Measurements from ENCODE around the gene NR2C1. TPM values are rescaled to one million over a fixed set of nuclear protein-coding genes. Genes with fewer than 3 reads are reported as not detected.
"Not testable (repeated sequence)": the region's sequence is repeated elsewhere in the genome, so short reads cannot be mapped to it uniquely, and the experiment has no call there.

Gene NR2C1
- total and polyA plus RNA-seq, 2 of the 8 experiments (the other 6 are each of a cell fraction or from before 2014, with no cell fraction given), result 22.8 to 48.3 TPM

- TF ChIP-seq BRCA1 (IDR thresholded peaks at IDR 0.05; ENCODE audit: low read depth, low read length), result no peak
- TF ChIP-seq GTF2F1 (IDR thresholded peaks at IDR 0.05; ENCODE audit: borderline replicate concordance, low read depth, low read length), result no peak
- TF ChIP-seq POLR2AphosphoS5 (IDR thresholded peaks at IDR 0.05; ENCODE audit: low read depth, low read length), result no peak
- no peak for TF ChIP-seq USF2 (IDR thresholded peaks at IDR 0.05; ENCODE audit: low read length)
Observed at GRCh38 chr12:94987076-94987669, 86.2 kb downstream of the NR2C1 start (continued).

GRCh38 chr12:94985099-94985498 lies 88.3 kb downstream of the NR2C1 start:
- H3K79me2 ChIP-seq (ENCODE audit: control insufficient read depth in 1 of 2, insufficient read depth in 2 of 2, low read length in 2 of 2); H2BK20ac ChIP-seq (ENCODE audit: low read length); H3K4ac ChIP-seq (replicated peaks; ENCODE audit: insufficient read length, low read depth, low read length); H4K20me1 ChIP-seq (replicated peaks in 1 of 2; ENCODE audit: control insufficient read depth in 1 of 2, insufficient read depth in 2 of 2, low read length in 2 of 2); H2BK12ac ChIP-seq (ENCODE audit: low read depth, low read length); H2AFZ ChIP-seq (ENCODE audit: low read length); H4K5ac ChIP-seq (ENCODE audit: insufficient read length, low read depth, low read length); H3K4me1 ChIP-seq (replicated peaks in 1 of 4; ENCODE audit: control insufficient read depth in 3 of 4, insufficient read depth in 4 of 4, low read length in 3 of 4); H3K18ac ChIP-seq (ENCODE audit: extremely low read depth, low read length); H3K79me1 ChIP-seq (ENCODE audit: low read depth, low read length); H4K8ac ChIP-seq (ENCODE audit: extremely low read depth, insufficient read depth, low read length); H3K23me2 ChIP-seq (ENCODE audit: low read depth, low read length); DNase-seq (ENCODE audit: low read depth in 1 of 2, low spot score in 2 of 2); H3K23ac ChIP-seq (ENCODE audit: insufficient read length); H3K4me3 ChIP-seq (ENCODE audit: extremely low read depth in 1 of 4, insufficient read depth in 2 of 4, low read depth in 3 of 4, low read length in 4 of 4); H3K56ac ChIP-seq (replicated peaks; ENCODE audit: insufficient read length, low read depth, low read length); H4K91ac ChIP-seq (replicated peaks; ENCODE audit: insufficient read length, low read length); H3K14ac ChIP-seq (ENCODE audit: insufficient read length); H2BK15ac ChIP-seq (ENCODE audit: low read length); H3K9ac ChIP-seq (replicated peaks in 1 of 4; ENCODE audit: extremely low read depth in 1 of 4, low read depth in 3 of 4, low read length in 3 of 4); H2AK5ac ChIP-seq (ENCODE audit: low read depth, low read length); H3K36me3 ChIP-seq (ENCODE audit: control insufficient read depth in 2 of 4, insufficient read depth in 4 of 4, low read length in 3 of 4); H3K9me3 ChIP-seq (ENCODE audit: insufficient read depth in 2 of 2, low read depth in 1 of 2, low read length in 1 of 2); FAIRE-seq; H3K27me3 ChIP-seq (replicated peaks in 1 of 4; ENCODE audit: control insufficient read depth in 3 of 4, extremely low read depth in 1 of 4, insufficient read depth in 3 of 4, low read length in 3 of 4); H2BK120ac ChIP-seq (replicated peaks; ENCODE audit: low read depth, low read length); H2BK5ac ChIP-seq (ENCODE audit: low read depth, low read length); H3K4me2 ChIP-seq (ENCODE audit: insufficient read depth in 1 of 2, low read depth in 2 of 2, low read length in 2 of 2); H3K27ac ChIP-seq (ENCODE audit: low read depth, low read length): not testable (repeated sequence)
- 84% methylated on average over 9 of the region's 9 CpGs; no CpG with 5 or more reads in 1 of the 2 experiments for WGBS, 2 experiments (ENCODE audit: extremely low coverage in 1 of 2, insufficient coverage in 1 of 2, insufficient read length in 1 of 2, insufficient replicate concordance in 2 of 2, low coverage in 1 of 2, low lambda C conversion rate in 2 of 2, missing lambda C conversion rate in 1 of 2)
- ChIA-PET POLR2A (ENCODE audit: partially characterized antibody) (interaction anchor here (1.1 kb wide), 1 partner anchor 10 kb away, joined by 4 read pairs; no protein-coding TSS in a partner anchor), CTCF (ENCODE audit: partially characterized antibody) (interaction anchor here (1.4 to 3.2 kb wide), 2 partner anchors 12 to 15 kb away, joined by 5 to 11 read pairs; no protein-coding TSS in a partner anchor)
